Memory B cell (primary cell): ENCODE data around the gene HSPBP1.

ENCODE experiments used
- ATAC-seq: fragments of 150-1000 bp; cut with Tn5 transposase; 2 replicates; pipeline ENCODE4 v1.10.0; 2021; ENCODE audit warnings: low read depth, mild to moderate bottlenecking, moderate library complexity
- DNase-seq, 2 donors: peaks; one replicate each; pipeline ENCODE4 v3.0.0; 2022; ENCODE audit warnings: low spot score in 2 of 2
- H3K27ac Mint-ChIP-seq: one replicate; pipeline ENCODE4 v1.8.0; 2022; ENCODE audit warnings: mild to moderate bottlenecking, moderate library complexity, mixed read lengths
- H3K27me3 Mint-ChIP-seq: one replicate; pipeline ENCODE4 v1.8.0; 2022; ENCODE audit warnings: mixed read lengths
- H3K36me3 Mint-ChIP-seq: one replicate; pipeline ENCODE4 v1.8.0; 2022; ENCODE audit warnings: mild to moderate bottlenecking, mixed read lengths
- H3K4me1 Mint-ChIP-seq: one replicate; pipeline ENCODE4 v1.8.0; 2022; ENCODE audit warnings: mixed read lengths
- H3K4me3 Mint-ChIP-seq: one replicate; pipeline ENCODE4 v1.8.0; 2022; ENCODE audit warnings: mild to moderate bottlenecking, moderate library complexity, mixed read lengths
- H3K9me3 Mint-ChIP-seq: one replicate; pipeline ENCODE4 v1.8.0; 2022; ENCODE audit warnings: mixed read lengths

Gene HSPBP1

DNA sequence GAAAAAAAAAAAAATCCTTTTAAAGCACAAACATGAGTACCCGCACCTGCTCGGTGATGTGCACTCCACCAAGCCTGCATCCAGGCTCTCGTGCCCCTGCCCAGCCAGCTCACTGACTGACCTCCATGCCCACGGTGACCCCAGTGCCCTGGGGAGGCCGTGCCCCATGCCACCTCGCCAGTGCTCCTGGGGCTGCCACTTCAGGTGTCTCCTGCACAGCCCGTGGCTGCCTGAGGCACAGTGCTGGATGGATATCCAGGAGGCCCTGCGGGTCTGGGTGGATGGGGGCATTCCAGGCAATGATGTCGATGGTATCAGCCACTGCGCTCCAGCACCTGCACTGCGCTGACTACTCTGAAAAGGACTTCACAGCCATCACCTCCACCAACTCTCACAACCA lies 30.1 kb downstream of the HSPBP1 start:
- H3K27ac Mint-ChIP-seq = no peak overlapping the region
- DNase-seq (no peak), ATAC-seq (no peak)
- peaks cover 10% of the 10 kb centered on the region for H3K36me3 Mint-ChIP-seq
- peaks cover 44% of the 10 kb centered on the region for H3K4me1 Mint-ChIP-seq
- no peaks in the 10 kb centered on the region for H3K27me3 Mint-ChIP-seq
- no peaks in the 10 kb centered on the region for H3K9me3 Mint-ChIP-seq
- no peak overlapping the region for H3K4me3 Mint-ChIP-seq

DNA sequence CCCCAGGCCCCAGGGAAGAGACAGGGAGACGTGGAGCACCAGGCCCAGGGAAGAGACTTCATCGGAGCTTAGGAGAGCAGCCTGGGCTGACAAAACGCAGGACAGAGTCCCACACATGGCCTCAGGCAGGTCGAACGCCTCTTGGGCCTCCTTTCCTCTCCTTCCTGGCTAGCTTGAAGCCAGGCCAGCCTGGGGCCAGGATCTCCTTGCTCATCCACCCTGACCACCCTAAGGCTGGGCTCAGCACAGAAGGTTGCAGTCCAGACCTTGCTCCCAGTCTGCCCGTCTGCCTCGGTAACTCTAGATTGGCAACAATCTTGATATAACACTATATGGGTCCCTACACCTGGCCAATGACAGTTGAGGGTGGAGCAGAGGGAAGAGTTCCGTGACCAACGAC lies 31.2 kb downstream of the HSPBP1 start:
- H3K27ac Mint-ChIP-seq = peak overlapping the region; percentile 31
- DNase-seq = no peak
- peak overlapping the region; percentile 22 for H3K4me3 Mint-ChIP-seq
- ATAC-seq = no peak
- peaks cover 15% of the 10 kb centered on the region for H3K36me3 Mint-ChIP-seq
- H3K4me1 Mint-ChIP-seq = peaks cover 35% of the 10 kb centered on the region
- no peaks in the 10 kb centered on the region for H3K27me3 Mint-ChIP-seq
- H3K9me3 Mint-ChIP-seq = no peaks in the 10 kb centered on the region

DNA sequence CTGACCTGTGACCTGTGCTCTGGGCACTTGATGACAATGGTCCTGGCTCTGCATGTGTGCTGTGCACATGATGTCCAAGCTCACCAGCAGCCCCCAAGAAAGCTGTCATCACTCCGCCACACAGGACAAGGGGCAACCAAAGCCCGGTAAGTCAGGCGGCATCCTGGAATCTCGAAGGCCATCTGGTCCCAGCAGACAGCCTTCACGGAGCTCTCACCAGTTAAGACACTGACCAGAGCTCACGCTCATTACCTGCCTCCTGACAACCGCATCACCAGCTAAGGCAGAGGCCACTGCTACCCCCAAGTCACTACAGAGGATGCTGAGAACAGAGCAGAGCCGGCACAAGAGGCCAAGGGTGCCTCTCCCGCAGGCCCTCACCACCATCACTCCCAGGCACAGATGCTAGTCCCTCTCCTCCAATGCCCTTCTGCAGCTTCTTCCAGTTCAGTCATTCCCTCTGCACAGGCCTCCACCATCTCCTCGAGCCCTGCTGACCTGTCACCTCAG lies 31.7 kb downstream of the HSPBP1 start:
- DNase-seq (no peak), ATAC-seq (no peak)
- H3K9me3 Mint-ChIP-seq = no peaks in the 10 kb centered on the region
- peak overlapping the region; percentile 22 for H3K4me3 Mint-ChIP-seq
- H3K27me3 Mint-ChIP-seq = no peaks in the 10 kb centered on the region
- peaks cover 17% of the 10 kb centered on the region for H3K36me3 Mint-ChIP-seq
- H3K4me1 Mint-ChIP-seq = peaks cover 30% of the 10 kb centered on the region
- no peak overlapping the region for H3K27ac Mint-ChIP-seq

DNA sequence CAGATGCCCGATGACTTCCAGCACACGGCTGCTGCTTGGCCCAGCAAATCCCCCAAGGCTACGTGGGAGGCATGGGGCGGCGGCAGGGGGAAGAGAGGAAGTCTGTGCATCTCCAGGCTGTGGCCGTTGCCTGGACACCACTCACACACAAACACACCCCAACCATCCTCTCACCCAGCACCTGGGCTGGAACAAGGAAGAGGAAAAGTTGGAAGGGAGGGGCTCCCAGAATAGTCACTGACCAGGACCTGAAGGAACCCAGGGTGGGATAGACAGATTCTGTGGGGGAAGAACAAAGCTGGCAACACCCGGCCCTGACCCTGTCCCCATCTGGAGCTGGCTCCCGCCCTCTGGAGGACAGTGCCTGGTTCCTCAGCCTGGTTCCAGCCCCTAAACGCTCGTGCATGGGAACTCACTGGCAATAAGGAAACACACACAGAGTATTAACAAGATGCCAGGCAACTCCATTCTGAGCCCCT lies 32.2 kb downstream of the HSPBP1 start:
- no peak overlapping the region for H3K27ac Mint-ChIP-seq
- ATAC-seq = no peak
- H3K4me1 Mint-ChIP-seq = peaks cover 29% of the 10 kb centered on the region
- H3K9me3 Mint-ChIP-seq = no peaks in the 10 kb centered on the region
- no peaks in the 10 kb centered on the region for H3K27me3 Mint-ChIP-seq
- no peak overlapping the region for H3K4me3 Mint-ChIP-seq
- DNase-seq = no peak
- peaks cover 19% of the 10 kb centered on the region for H3K36me3 Mint-ChIP-seq

DNA sequence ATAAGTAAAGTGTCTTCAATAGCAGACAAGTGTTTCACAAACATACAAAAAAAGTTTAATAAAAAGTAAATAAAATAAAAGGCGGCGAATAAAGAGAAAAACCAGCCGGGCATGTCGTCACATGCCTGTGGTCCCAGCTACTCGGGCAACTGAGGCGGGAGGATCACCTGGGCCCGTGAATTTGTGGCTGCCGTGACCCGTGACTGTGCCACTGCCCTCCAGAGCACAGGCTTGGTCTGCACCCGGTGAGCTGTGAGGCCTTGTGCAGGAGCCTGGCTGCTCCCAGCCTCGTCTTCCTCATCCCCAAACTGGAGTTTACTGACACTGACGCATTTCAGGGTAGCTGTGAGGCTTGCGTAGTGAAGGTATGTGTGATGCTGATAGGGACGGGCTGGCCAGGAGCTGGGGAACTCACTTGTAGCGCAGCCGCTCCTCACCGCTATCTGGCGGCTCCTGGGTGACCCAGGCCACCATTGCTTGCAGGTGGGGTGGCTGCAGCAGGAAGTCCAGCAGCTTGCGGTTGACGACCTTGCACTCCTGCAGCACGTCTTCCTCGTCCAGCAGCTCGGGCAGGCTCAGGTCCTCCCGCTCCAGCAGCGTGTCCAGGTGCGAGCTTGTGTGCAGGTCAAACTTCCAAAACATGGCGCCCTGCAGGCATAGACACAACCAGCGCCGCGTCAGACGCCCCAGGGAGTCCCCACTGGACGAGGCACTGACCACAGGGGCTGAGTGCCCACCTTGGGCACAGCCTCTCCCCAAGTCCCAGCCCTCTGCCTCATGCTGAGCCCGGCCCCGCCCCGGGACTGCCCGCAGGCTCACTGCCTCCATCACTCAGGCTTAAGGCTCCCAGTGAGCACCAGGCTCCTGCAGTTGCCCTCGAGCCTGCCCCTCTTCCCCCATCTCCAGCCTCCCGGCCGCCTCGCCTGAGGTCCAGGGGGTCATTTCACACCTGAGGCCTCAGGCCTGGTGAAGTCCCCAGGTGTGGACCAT lies 33.2 kb downstream of the HSPBP1 start:
- Mint-ChIP-seq H3K36me3 (peaks cover 20% of the 10 kb centered on the region), H3K27ac (no peak overlapping the region), H3K9me3 (no peaks in the 10 kb centered on the region), H3K4me3 (no peak overlapping the region), H3K4me1 (peaks cover 28% of the 10 kb centered on the region), H3K27me3 (no peaks in the 10 kb centered on the region)
- no peak for DNase-seq
- ATAC-seq = no peak

DNA sequence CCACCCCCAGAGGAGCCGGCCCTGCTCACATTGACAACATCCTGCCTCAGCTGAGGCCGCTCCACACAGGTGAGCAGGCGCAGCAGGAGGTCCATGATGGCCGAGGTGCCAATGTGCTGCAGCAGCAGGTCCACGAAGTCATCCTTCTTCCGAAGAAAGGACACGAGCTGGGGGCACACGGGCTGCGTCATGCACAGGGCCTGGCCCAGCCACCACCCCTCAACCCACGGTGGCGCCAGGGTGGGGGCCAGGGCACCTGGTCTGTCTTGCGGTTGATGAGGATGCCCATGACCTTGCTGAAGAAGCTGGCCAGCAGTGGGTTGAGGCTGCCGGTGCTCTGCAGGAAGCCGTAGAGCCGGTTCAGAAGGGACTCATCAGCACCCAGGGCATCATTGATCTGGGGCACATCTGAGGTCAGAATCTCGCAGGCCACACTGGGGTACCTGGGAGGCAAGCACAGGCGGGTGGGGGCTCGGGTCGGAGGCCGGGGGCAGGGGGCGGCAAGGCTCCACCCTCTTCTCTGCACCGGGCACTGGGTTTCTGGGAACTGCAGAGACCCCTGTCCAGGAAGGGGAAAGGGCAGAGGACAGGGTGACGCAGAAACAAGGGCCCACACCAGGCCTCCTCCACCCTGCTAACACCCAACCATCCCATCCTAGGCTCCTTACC lies 34.5 kb downstream of the HSPBP1 start:
- H3K9me3 Mint-ChIP-seq = no peaks in the 10 kb centered on the region
- DNase-seq (no peak), ATAC-seq (no peak)
- H3K27me3 Mint-ChIP-seq = no peaks in the 10 kb centered on the region
- H3K4me1 Mint-ChIP-seq = peaks cover 14% of the 10 kb centered on the region
- peaks cover 21% of the 10 kb centered on the region for H3K36me3 Mint-ChIP-seq
- H3K27ac Mint-ChIP-seq = no peak overlapping the region
- no peak overlapping the region for H3K4me3 Mint-ChIP-seq

DNA sequence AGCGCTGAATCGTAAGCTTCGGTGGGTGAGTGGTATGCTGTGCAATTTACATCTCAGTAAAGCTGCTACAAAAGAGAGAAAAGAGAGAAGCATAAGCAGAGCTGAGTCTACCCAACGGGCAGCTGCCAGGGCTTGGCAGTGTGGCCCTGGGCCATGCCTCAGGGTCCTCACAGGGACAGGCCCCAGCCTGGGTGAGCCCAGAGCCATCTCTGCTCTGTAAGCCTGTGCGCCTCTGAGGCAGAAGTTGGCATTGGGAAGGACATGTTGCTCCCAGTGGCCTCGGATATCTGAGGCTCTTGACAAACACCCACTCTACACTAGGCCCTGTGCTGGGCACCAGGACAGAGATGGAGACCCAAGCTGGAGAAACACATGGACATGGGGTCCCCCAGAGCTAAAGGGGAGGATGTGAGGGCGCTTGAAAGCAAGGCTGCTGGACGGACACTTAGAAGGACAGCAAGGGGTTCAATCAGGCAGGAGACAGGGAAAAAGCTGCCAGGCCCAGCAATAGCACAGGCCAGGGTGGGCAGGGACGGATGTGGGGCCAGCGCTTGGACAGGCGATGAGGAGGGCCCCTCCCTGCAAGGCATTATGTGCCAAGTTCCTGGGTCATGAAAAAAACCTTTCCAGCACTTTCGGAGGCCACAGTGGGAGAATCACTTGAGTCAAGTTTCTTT lies 35.8 kb downstream of the HSPBP1 start:
- no peak overlapping the region for H3K27ac Mint-ChIP-seq
- H3K27me3 Mint-ChIP-seq = no peaks in the 10 kb centered on the region
- H3K36me3 Mint-ChIP-seq = peaks cover 22% of the 10 kb centered on the region
- H3K4me3 Mint-ChIP-seq = no peak overlapping the region
- peaks cover 13% of the 10 kb centered on the region for H3K4me1 Mint-ChIP-seq
- H3K9me3 Mint-ChIP-seq = no peaks in the 10 kb centered on the region
- DNase-seq = no peak
- no peak for ATAC-seq

DNA sequence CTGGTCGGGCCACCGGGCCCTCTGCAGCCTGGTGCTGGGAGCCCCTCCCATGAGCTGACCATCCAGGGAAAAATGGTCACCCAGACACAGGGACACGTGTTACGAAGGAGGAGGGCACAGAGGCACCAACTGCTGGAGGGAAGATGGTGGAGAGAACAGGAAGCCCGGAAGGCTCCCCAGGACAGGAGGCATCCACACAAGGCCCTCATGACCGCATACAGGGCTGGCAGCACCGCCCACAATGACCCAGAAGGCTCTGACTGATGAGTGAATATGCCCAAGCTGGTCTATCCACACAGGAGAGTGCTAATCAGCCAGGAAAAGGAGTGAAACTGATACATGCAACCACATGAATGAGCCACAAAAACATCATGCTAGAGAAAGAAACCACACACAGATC lies 37.4 kb downstream of the HSPBP1 start:
- Mint-ChIP-seq H3K27me3 (no peaks in the 10 kb centered on the region), H3K9me3 (no peaks in the 10 kb centered on the region), H3K36me3 (peaks cover 23% of the 10 kb centered on the region), H3K4me3 (no peak overlapping the region), H3K4me1 (peaks cover 4% of the 10 kb centered on the region), H3K27ac (no peak overlapping the region)
- DNase-seq = no peak
- ATAC-seq = no peak

DNA sequence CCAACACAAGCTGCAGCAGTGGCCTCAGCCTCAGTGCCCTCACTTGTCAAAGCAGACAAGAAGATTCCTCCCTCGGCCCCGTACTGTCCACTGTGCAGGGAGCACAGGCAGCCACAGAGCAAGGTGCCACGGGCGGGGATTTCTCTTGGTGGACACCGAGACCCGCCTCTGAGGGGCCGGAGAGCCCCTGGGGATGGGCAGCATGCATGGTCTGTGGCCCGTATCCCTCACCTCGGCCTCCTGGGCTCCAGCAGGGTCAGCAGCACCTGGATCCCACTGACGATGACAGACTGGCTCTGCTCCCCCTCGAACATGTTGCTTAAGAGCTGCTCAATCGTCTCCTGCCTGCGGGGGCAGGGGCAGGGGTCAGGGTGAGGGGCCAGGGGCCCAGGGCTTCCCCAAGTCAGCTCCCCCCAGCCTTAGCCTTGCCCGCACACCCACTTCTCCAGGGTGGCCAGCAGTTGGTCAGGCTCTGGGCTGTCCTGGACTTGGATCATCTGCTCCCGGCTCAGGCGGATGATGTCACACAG lies 37.9 kb downstream of the HSPBP1 start:
- DNase-seq = no peak
- Mint-ChIP-seq H3K36me3 (peaks cover 28% of the 10 kb centered on the region), H3K4me3 (no peak overlapping the region), H3K27ac (no peak overlapping the region), H3K27me3 (no peaks in the 10 kb centered on the region), H3K4me1 (peaks cover 4% of the 10 kb centered on the region), H3K9me3 (no peaks in the 10 kb centered on the region)
- ATAC-seq = no peak

DNA sequence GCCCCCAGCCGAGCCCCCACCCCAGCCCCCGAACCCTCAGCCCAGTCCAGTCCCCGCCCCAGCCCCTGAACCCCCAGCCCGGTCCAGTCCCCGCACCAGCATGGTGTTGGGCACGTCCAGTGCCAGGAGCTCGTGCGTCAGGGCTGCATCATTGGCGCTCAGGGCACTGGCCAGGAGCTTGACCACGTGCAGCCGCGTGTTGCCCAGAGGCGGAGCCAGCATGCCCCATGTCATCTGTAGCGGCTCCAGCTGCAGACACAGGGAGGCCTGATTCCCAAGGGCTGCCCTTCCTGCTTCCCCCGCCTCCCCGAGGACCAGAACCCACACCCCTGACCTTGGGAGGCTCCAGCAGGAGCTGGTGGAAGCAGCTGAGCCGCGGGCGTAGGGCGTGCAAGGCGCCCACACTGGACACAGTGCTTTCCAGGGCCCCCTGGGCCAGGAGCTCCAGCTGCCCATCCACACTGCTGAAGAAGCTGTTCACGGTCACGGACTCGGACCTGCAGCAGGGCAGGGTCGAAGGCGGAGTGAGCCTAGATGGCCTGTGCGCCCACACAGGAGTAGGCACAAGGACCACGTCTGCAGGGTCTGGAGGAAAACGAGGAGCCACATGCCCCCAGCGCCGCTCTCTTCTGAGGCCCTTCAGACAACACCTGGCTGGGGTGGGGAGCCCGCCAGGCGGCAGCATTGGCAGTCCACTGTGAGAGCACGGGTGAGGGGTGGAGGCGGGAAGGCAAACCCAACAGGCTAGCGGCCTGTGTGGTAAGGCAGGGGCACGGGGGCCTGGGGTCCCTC lies 38.6 kb downstream of the HSPBP1 start:
- DNase-seq (no peak), ATAC-seq (no peak)
- no peaks in the 10 kb centered on the region for H3K27me3 Mint-ChIP-seq
- no peak overlapping the region for H3K4me3 Mint-ChIP-seq
- no peaks in the 10 kb centered on the region for H3K9me3 Mint-ChIP-seq
- H3K4me1 Mint-ChIP-seq = peaks cover 4% of the 10 kb centered on the region
- peaks cover 34% of the 10 kb centered on the region for H3K36me3 Mint-ChIP-seq
- H3K27ac Mint-ChIP-seq = no peak overlapping the region

DNA sequence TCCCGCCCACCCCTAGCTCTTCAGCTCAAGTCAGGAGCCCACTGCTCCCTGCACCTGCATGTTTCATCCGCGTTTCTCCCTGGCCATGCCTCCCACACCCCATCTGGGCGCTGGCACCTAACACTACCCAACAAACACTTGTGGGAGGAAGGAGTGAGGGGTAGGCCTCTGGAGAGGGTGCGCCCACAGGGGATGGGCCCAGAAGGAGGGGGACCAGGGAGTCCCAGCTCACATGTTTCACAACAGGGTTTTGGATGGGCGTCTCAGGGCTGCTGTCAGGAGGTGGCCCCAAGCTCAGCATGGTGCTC lies 39.2 kb downstream of the HSPBP1 start:
- peaks cover 36% of the 10 kb centered on the region for H3K36me3 Mint-ChIP-seq
- H3K9me3 Mint-ChIP-seq = no peaks in the 10 kb centered on the region

DNA sequence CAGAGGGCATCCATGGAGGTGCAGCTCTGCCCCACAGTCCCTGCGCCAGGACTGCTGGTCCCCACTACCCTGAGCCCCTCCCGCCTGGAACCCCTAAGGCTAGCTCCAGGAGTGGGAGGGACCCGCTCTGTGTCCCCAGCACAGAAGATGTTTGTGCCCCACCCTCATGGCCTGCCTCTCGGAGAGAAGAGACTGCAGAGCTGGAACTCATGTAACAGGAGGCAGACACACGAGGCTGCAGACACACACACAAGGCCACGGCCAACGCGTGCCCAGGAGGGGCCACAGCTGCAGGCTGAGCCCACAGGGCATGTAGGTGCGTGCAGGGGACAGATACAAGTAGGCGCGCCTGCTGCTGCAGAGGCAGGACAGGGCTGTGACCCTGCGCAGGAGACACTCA lies 40.9 kb downstream of the HSPBP1 start:
- Mint-ChIP-seq H3K36me3 (peaks cover 42% of the 10 kb centered on the region), H3K27ac (no peak overlapping the region), H3K4me1 (peaks cover 2% of the 10 kb centered on the region), H3K4me3 (no peak overlapping the region), H3K27me3 (no peaks in the 10 kb centered on the region), H3K9me3 (no peaks in the 10 kb centered on the region)
- ATAC-seq (no peak), DNase-seq (no peak)

More for the DNA sequence above, 39.2 kb downstream of the HSPBP1 start:
- no peak overlapping the region for H3K4me3 Mint-ChIP-seq
- no peak overlapping the region for H3K27ac Mint-ChIP-seq
- H3K4me1 Mint-ChIP-seq = peaks cover 2% of the 10 kb centered on the region
- no peak for ATAC-seq
- no peak for DNase-seq
- no peaks in the 10 kb centered on the region for H3K27me3 Mint-ChIP-seq

DNA sequence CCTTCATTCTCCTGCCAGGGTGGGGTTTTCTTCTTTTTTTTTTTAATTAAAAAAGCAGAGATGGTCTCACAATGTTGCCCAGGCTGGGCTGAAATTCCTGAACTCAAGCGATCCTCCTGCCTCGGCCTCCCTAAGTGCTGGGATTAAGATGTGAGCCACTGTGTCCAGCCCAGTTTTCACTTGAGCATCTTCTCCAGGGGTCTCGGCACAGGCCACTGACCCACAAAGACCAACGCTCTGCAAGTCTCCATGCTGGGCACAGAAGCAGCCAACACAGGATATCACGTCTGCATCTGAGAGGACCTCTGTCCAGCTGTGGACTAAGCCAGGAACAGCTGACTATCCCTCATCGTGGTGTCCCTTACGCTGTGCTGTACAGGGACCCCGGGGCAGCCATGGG lies 41.9 kb downstream of the HSPBP1 start:
- no peak overlapping the region for H3K27ac Mint-ChIP-seq
- no peak for DNase-seq
- peaks cover 43% of the 10 kb centered on the region for H3K36me3 Mint-ChIP-seq

More for the DNA sequence above, 41.9 kb downstream of the HSPBP1 start:
- H3K4me1 Mint-ChIP-seq = peaks cover 2% of the 10 kb centered on the region
- H3K9me3 Mint-ChIP-seq = no peaks in the 10 kb centered on the region
- no peaks in the 10 kb centered on the region for H3K27me3 Mint-ChIP-seq
- no peak overlapping the region for H3K4me3 Mint-ChIP-seq
- ATAC-seq = no peak
